Gastrocnemius medialis (tissue), 4 donors: ENCODE measurements around the gene BCAR1.

Experiments used
- POLR2A ChIP-seq, 2 donors: fragments of 450-650 bp; IDR thresholded peaks; one replicate each; pipeline ENCODE4 v1.6.1; 2017; ENCODE audit warnings: antibody characterized with exemption in 2 of 2, mild to moderate bottlenecking in 2 of 2, moderate library complexity in 2 of 2
- TF ChIP-seq, protein P1 (sequence below), 5 experiments: fragments of 450-650 bp in 3 of 5; fragments of 200-600 bp in 2 of 5; sonication (generic) in 2 of 5; IDR thresholded peaks in 4 of 5; conservative IDR thresholded peaks in 1 of 5; 1 replicate in 4 of 5; 2 replicates in 1 of 5; pipeline ENCODE4 v1.5.1; 2016 to 2019; ENCODE audit warnings: antibody characterized with exemption in 5 of 5, mild to moderate bottlenecking in 3 of 5, moderate library complexity in 3 of 5

GRCh38 chr16:75286389-75286788 lies 35.0 kb upstream of the BCAR1 start:
- TF ChIP-seq, protein P1, sequence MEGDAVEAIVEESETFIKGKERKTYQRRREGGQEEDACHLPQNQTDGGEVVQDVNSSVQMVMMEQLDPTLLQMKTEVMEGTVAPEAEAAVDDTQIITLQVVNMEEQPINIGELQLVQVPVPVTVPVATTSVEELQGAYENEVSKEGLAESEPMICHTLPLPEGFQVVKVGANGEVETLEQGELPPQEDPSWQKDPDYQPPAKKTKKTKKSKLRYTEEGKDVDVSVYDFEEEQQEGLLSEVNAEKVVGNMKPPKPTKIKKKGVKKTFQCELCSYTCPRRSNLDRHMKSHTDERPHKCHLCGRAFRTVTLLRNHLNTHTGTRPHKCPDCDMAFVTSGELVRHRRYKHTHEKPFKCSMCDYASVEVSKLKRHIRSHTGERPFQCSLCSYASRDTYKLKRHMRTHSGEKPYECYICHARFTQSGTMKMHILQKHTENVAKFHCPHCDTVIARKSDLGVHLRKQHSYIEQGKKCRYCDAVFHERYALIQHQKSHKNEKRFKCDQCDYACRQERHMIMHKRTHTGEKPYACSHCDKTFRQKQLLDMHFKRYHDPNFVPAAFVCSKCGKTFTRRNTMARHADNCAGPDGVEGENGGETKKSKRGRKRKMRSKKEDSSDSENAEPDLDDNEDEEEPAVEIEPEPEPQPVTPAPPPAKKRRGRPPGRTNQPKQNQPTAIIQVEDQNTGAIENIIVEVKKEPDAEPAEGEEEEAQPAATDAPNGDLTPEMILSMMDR (IDR thresholded peaks at IDR 0.05 in 4 of 5, conservative IDR thresholded peaks at IDR 0.05 in 1 of 5), result no peak
- TF ChIP-seq POLR2A (IDR thresholded peaks at IDR 0.05), result no peak
